GM21786 (cell line): ENCODE measurements around the gene CDHR3.

ENCODE experiments used
- ATAC-seq: cut with Tn5 transposase; IDR thresholded peaks from one replicate; pipeline ENCODE4 v1.9.1; 2021; ENCODE audit not compliant: unreplicated experiment

CDHR3 gene, protein sequence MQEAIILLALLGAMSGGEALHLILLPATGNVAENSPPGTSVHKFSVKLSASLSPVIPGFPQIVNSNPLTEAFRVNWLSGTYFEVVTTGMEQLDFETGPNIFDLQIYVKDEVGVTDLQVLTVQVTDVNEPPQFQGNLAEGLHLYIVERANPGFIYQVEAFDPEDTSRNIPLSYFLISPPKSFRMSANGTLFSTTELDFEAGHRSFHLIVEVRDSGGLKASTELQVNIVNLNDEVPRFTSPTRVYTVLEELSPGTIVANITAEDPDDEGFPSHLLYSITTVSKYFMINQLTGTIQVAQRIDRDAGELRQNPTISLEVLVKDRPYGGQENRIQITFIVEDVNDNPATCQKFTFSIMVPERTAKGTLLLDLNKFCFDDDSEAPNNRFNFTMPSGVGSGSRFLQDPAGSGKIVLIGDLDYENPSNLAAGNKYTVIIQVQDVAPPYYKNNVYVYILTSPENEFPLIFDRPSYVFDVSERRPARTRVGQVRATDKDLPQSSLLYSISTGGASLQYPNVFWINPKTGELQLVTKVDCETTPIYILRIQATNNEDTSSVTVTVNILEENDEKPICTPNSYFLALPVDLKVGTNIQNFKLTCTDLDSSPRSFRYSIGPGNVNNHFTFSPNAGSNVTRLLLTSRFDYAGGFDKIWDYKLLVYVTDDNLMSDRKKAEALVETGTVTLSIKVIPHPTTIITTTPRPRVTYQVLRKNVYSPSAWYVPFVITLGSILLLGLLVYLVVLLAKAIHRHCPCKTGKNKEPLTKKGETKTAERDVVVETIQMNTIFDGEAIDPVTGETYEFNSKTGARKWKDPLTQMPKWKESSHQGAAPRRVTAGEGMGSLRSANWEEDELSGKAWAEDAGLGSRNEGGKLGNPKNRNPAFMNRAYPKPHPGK

GRCh38 chr7:105963038-105963667, at the start of gene CDHR3:
Gene CDHR3, plus strand, starts transcription at chr7:105963264. Its CDS starts 55 bp downstream, at chr7:105963319.
- ATAC-seq = no peak

- ATAC-seq = no peak
Observed at GRCh38 chr7:105913947-105914346, 49.1 kb upstream of the CDHR3 start.

- no peak for ATAC-seq
Observed at GRCh38 chr7:105916603-105917002, 46.5 kb upstream of the CDHR3 start.

DNA sequence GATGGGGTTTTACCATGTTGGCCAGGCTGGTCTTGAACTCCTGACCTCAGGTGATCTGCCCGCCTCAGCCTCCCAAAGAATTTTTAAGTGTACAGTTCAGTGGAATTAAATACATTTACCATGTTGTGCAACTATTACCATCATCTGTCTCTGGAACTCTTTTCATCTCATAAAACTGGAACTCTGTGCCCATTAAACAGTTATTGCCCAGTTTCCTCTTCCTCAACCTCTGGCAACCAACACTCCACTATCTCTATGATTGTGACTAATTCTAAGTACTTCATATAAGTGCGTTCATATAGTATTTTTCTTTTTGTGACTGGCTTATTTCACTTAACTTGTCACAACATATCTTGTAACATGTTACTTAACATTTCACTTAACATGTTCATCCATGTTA, 45.4 kb upstream of the CDHR3 start:
- no peak for ATAC-seq

- no peak for ATAC-seq
Observed at GRCh38 chr7:105920766-105921165, 42.3 kb upstream of the CDHR3 start.

GRCh38 chr7:105924945-105925344, 38.1 kb upstream of the CDHR3 start:
- peak; percentile 62 for ATAC-seq

GRCh38 chr7:105926131-105926530, 36.9 kb upstream of the CDHR3 start:
- no peak for ATAC-seq

- ATAC-seq = no peak
Observed at GRCh38 chr7:105931179-105931578, 31.9 kb upstream of the CDHR3 start.

- no peak for ATAC-seq
Observed at GRCh38 chr7:105932835-105933477, 30.1 kb upstream of the CDHR3 start.

- ATAC-seq = no peak
Observed at GRCh38 chr7:105934572-105935185, 28.4 kb upstream of the CDHR3 start.

GRCh38 chr7:105935250-105935649, 27.8 kb upstream of the CDHR3 start:
- ATAC-seq = no peak

- no peak for ATAC-seq
Observed at GRCh38 chr7:105937411-105937810, 25.7 kb upstream of the CDHR3 start.

- no peak for ATAC-seq
Observed at GRCh38 chr7:105940109-105940508, 23.0 kb upstream of the CDHR3 start.

GRCh38 chr7:105941596-105941995, 21.5 kb upstream of the CDHR3 start:
- no peak for ATAC-seq

- no peak for ATAC-seq
Observed at GRCh38 chr7:105943486-105943885, 19.6 kb upstream of the CDHR3 start.

DNA sequence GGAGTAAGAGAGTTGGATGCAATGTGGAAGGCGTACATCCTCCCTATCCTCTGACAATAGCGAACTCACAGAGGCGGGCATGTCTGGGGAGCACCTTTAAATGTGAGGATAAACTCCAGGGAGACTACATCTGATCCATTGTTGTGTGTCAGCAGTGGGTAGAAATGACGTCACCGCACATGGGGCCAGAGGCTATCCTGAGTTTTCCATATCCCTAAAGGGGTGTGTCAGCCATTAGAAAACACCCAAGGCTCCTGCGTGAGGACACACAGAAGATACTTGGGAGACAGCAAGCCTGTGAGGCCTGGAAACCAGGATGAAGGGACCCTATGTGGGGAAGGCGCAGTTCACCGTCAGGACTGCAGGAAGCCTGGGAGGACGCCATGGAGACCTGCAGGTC, 17.2 kb upstream of the CDHR3 start:
- no peak for ATAC-seq

DNA sequence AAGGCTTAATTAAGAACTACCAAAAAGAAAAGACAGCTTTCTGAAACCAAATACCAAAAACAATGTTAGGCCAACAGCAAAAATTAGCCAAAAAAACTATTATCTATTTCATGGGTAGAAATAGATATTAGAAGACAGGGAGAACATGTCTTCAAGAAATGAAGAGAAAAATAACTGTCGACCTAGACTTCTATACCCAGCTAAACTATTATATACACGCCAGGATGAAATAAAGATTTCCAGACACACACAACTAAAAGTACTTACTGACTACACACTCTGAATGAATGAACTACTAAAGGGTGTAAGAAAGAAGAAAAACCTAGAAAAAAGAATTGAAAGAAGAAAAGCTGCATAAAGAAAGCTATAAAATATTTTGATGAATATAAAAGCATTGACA, 11.5 kb upstream of the CDHR3 start:
- no peak for ATAC-seq

DNA sequence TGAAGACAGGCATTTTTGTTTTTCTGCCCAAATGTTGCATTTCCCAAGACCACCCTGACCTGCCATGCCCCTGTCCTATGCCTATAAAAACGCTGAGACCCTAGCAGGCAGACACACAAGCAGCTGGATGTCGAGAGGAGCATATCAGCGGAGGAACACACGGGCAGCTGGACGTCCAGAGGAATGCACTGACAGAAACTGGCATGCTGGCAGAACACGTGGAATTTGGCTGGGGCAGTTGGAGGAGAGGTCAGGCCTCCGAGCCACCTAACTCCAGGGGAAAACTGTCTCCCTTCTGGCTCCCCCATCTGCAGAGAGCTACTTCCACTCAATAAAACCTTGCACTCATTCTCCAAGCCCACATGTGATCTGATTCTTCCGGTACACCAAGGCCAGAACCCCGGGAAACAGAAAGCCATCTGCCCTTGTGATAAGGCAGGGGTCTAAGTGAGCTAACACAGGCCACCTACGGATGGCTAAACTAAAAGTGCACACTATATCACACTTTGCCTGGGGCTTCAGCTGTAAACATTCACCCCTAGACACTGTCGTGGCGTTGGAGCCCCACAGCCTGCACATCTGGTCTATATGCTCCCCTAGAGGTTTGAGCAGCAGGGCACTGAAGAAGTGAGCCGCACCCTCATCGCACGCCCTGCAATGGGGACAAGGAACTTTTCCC, 10.0 kb upstream of the CDHR3 start:
- no peak for ATAC-seq

- ATAC-seq = no peak
Observed at GRCh38 chr7:105954711-105955110, 8.4 kb upstream of the CDHR3 start.
